CD8-positive, alpha-beta memory T cell (primary cell): Measurements from ENCODE around the gene SEC61A1. TPM values are rescaled to one million over a fixed set of nuclear protein-coding genes. Genes with fewer than 3 reads are reported as not detected.

Source experiments
- CTCF ChIA-PET: fragments of 350-600 bp; sonication (Branson Sonifier 250); formaldehyde crosslinking; loops from one replicate; lab custom pipeline; 2021; ENCODE audit warnings: antibody characterized with exemption; lab: Charles Lee
- POLR2A ChIA-PET: fragments of 350-600 bp; sonication (Branson Sonifier 250); formaldehyde crosslinking; loops from one replicate; lab custom pipeline; 2021; ENCODE audit warnings: antibody characterized with exemption; lab: Charles Lee
- DNase-seq, 5 donors: peaks; one replicate each; pipeline versions ENCODE4 v3.0.0 to v3.0.0-alpha.2; 2020 to 2022; ENCODE audit warnings: mixed read lengths in 1 of 5
- H3K27ac ChIP-seq: one replicate; pipeline ENCODE4 v1.7.0; 2013; ENCODE audit warnings: low read depth, mild to moderate bottlenecking, low read length, moderate library complexity
- H3K27me3 ChIP-seq: 2 replicates; pipeline ENCODE4 v1.7.0; 2013; ENCODE audit warnings: low read length, mild to moderate bottlenecking; ENCODE audit not compliant: insufficient read depth, poor library complexity, severe bottlenecking
- H3K36me3 ChIP-seq: 2 replicates; pipeline ENCODE4 v1.7.0; 2013; ENCODE audit warnings: mild to moderate bottlenecking, low read length, moderate library complexity; ENCODE audit not compliant: insufficient read depth
- H3K4me1 ChIP-seq: 2 replicates; pipeline ENCODE4 v1.7.0; 2013; ENCODE audit warnings: mild to moderate bottlenecking, low read length, moderate library complexity; ENCODE audit not compliant: insufficient read depth
- H3K4me3 ChIP-seq: 2 replicates; pipeline ENCODE4 v1.7.0; 2013; ENCODE audit warnings: mild to moderate bottlenecking, low read length
- H3K9me3 ChIP-seq: 2 replicates; pipeline ENCODE4 v1.7.0; 2013; ENCODE audit warnings: mild to moderate bottlenecking, low read length
- H3K27ac Mint-ChIP-seq, 8 donors: one replicate each; pipeline ENCODE4 v1.8.0; 2020 to 2021; ENCODE audit warnings: mixed read lengths in 8 of 8, mild to moderate bottlenecking in 6 of 8, inconsistent platforms in 3 of 8, moderate library complexity in 3 of 8
- H3K27me3 Mint-ChIP-seq, 2 donors: one replicate each; pipeline ENCODE4 v1.8.0; 2020 to 2021; ENCODE audit warnings: mixed read lengths in 2 of 2, mild to moderate bottlenecking in 1 of 2, moderate library complexity in 1 of 2
- H3K36me3 Mint-ChIP-seq, 3 donors: one replicate each; pipeline ENCODE4 v1.8.0; 2020 to 2021; ENCODE audit warnings: mixed read lengths in 3 of 3, inconsistent platforms in 1 of 3, mild to moderate bottlenecking in 1 of 3
- H3K4me1 Mint-ChIP-seq, 3 donors: one replicate each; pipeline ENCODE4 v1.8.0; 2020 to 2021; ENCODE audit warnings: mixed read lengths in 3 of 3, inconsistent platforms in 1 of 3, mild to moderate bottlenecking in 1 of 3
- H3K4me3 Mint-ChIP-seq, 7 donors: one replicate each; pipeline ENCODE4 v1.8.0; 2020 to 2021; ENCODE audit warnings: mixed read lengths in 7 of 7, mild to moderate bottlenecking in 6 of 7, moderate library complexity in 4 of 7, inconsistent platforms in 2 of 7
- H3K9me3 Mint-ChIP-seq, 5 donors: one replicate each; pipeline ENCODE4 v1.8.0; 2020 to 2022; ENCODE audit warnings: mixed read lengths in 5 of 5, mild to moderate bottlenecking in 3 of 5, moderate library complexity in 2 of 5, inconsistent platforms in 1 of 5
- polyA plus RNA-seq: library from polyadenylated mRNA; unstranded; fragments of 300-500 nt; fragmentation: Illumina TruSeq; gene quantifications from one replicate; pipeline ENCODE4 v1.2.3, GENCODE V29; 2021
- total RNA-seq, 2 experiments: library from RNA; stranded (reverse); gene quantifications; one replicate each; pipeline ENCODE4 v1.2.3, GENCODE V29; 2021

SEC61A1 gene
- total and polyA plus RNA-seq, 3 experiments from 2014 or later, result 176 to 208 (median 200) TPM

GRCh38 chr3:128074851-128075521 is 22.7 kb downstream of the SEC61A1 start:
- Mint-ChIP-seq H3K4me3 (peak overlapping the region; percentile 19 to 72 (median 43)), H3K9me3 (no peaks in the 10 kb centered on the region), H3K27me3 (peaks cover 0 to 5% of the 10 kb centered on the region in 2 donors), H3K36me3 (peaks cover 0 to 56% (median 8%) of the 10 kb centered on the region in 3 donors), H3K27ac (peak overlapping the region in 3 of 8 donors; percentile 43 to 75 (median 66)), H3K4me1 (peaks cover 6 to 21% (median 11%) of the 10 kb centered on the region in 3 donors)
- no peaks in the 10 kb centered on the region for H3K9me3 ChIP-seq
- no peak for DNase-seq
- CTCF ChIA-PET, result interaction anchor here (0.8 to 3.0 kb wide), 8 partner anchors 9 to 59 kb away, joined by 3 to 15 read pairs (median 4); no protein-coding TSS in a partner anchor
- H3K27me3 ChIP-seq, result no peaks in the 10 kb centered on the region
- H3K36me3 ChIP-seq, result peaks cover 12% of the 10 kb centered on the region
- H3K4me3 ChIP-seq, result no peak overlapping the region
- POLR2A ChIA-PET, result interaction anchor here (0.6 kb wide), 1 partner anchor 23 kb away, joined by 3 read pairs; the partner anchor contains the start of gene SEC61A1
- peaks cover 16% of the 10 kb centered on the region for H3K4me1 ChIP-seq
- no peak overlapping the region for H3K27ac ChIP-seq

GRCh38 chr3:128075522-128076482 is 23.6 kb downstream of the SEC61A1 start:
- peaks cover 6 to 19% (median 8%) of the 10 kb centered on the region in 3 donors for H3K4me1 Mint-ChIP-seq
- peak overlapping the region; percentile 20 for H3K27ac ChIP-seq
- ChIA-PET POLR2A (interaction anchor here (0.6 kb wide), 1 partner anchor 24 kb away, joined by 3 read pairs; the partner anchor contains the start of gene SEC61A1), CTCF (interaction anchor here (0.6 to 3.0 kb wide), 11 partner anchors 8 to 246 kb away, joined by 3 to 15 read pairs (median 4); partner anchors contain the start of gene RUVBL1)
- H3K9me3 ChIP-seq, result no peaks in the 10 kb centered on the region
- H3K36me3 Mint-ChIP-seq, result peaks cover 7 to 56% (median 14%) of the 10 kb centered on the region in 3 donors
- H3K9me3 Mint-ChIP-seq, result no peaks in the 10 kb centered on the region
- H3K27ac Mint-ChIP-seq, result peak overlapping the region in 4 of 8 donors; percentile 26 to 66 (median 52)
- peaks cover 6% of the 10 kb centered on the region for H3K36me3 ChIP-seq
- no peaks in the 10 kb centered on the region for H3K27me3 ChIP-seq
- peak overlapping the region; percentile 53 to 85 (median 71) for H3K4me3 Mint-ChIP-seq
- H3K27me3 Mint-ChIP-seq, result peaks cover 0 to 2% of the 10 kb centered on the region in 2 donors
- peak overlapping the region; percentile 55 for H3K4me3 ChIP-seq
- H3K4me1 ChIP-seq, result peaks cover 16% of the 10 kb centered on the region
- DNase-seq, result peak; percentile 78 to 86 (median 82)

DNA sequence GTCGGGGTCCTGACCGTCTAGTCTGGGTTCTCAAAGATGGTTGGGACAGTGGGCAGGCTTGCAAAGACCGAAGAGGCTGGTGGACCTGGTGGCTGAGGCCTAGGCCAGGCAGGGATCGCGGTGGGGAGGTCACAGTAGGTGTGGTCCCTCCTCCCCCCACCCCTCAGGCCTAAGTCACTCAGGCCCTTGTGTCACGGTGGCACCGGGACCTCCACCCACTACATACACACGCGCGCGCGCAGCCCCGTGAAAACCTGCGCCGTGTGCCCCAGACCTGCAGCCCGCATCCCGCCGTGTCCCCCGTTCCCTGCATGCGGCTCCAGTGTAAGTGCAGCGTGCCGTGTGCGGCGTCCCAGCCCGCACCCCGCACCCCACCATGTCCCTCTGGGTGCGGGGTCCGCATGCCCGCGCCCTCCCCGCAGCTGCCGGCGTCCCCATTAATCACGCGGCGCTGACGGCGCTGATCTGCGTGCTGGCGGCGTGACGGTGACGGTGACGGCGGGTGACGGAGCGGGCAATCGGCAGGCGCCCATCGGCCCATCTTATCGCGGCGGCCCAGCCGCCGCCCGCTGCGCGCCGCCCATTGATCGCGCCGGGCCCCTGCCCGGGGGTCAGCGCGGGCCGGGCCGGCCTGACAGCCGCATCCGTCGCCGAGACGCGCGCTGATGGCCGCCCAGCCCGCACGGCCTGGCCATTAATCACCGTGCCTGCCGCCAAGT is 24.4 kb downstream of the SEC61A1 start:
- no peaks in the 10 kb centered on the region for H3K27me3 ChIP-seq
- CTCF ChIA-PET, result interaction anchor here (0.8 to 3.0 kb wide), 7 partner anchors 9 to 245 kb away, joined by 3 to 15 read pairs (median 5); no protein-coding TSS in a partner anchor
- peak overlapping the region; percentile 16 for H3K27ac ChIP-seq
- peaks cover 8 to 56% (median 15%) of the 10 kb centered on the region in 3 donors for H3K36me3 Mint-ChIP-seq
- H3K4me3 ChIP-seq, result peak overlapping the region; percentile 55
- H3K4me3 Mint-ChIP-seq, result peak overlapping the region in 6 of 7 donors; percentile 37 to 73 (median 58)
- H3K4me1 Mint-ChIP-seq, result peaks cover 6 to 19% (median 8%) of the 10 kb centered on the region in 3 donors
- POLR2A ChIA-PET, result no interaction called here
- H3K4me1 ChIP-seq, result peaks cover 16% of the 10 kb centered on the region
- peak in 1 of 5 donors; percentile 43 for DNase-seq
- H3K27me3 Mint-ChIP-seq, result peaks cover 0 to 2% of the 10 kb centered on the region in 2 donors
- no peaks in the 10 kb centered on the region for H3K9me3 ChIP-seq
- no peak overlapping the region for H3K27ac Mint-ChIP-seq
- no peaks in the 10 kb centered on the region for H3K9me3 Mint-ChIP-seq
- H3K36me3 ChIP-seq, result peaks cover 10% of the 10 kb centered on the region

GRCh38 chr3:128077202-128077624 is 25.0 kb downstream of the SEC61A1 start:
- no peak for DNase-seq
- ChIA-PET POLR2A (no interaction called here), CTCF (interaction anchor here (1.0 to 3.0 kb wide), 5 partner anchors 10 to 57 kb away, joined by 3 to 15 read pairs (median 4); no protein-coding TSS in a partner anchor)
- Histone ChIP-seq H3K27me3 (no peaks in the 10 kb centered on the region), H3K4me1 (peaks cover 16% of the 10 kb centered on the region), H3K27ac (peak overlapping the region; percentile 31), H3K36me3 (peaks cover 11% of the 10 kb centered on the region), H3K9me3 (no peaks in the 10 kb centered on the region), H3K4me3 (no peak overlapping the region)
- Mint-ChIP-seq H3K27me3 (peaks cover 0 to 2% of the 10 kb centered on the region in 2 donors), H3K4me3 (peak overlapping the region in 2 of 7 donors; percentile 15 to 17), H3K27ac (no peak overlapping the region), H3K4me1 (peaks cover 6 to 19% (median 8%) of the 10 kb centered on the region in 3 donors), H3K9me3 (no peaks in the 10 kb centered on the region), H3K36me3 (peaks cover 8 to 56% (median 15%) of the 10 kb centered on the region in 3 donors)

GRCh38 chr3:128077665-128078064 is 25.4 kb downstream of the SEC61A1 start:
- Mint-ChIP-seq H3K4me3 (peak overlapping the region in 3 of 7 donors; percentile 20 to 49 (median 29)), H3K27me3 (peaks cover 0 to 2% of the 10 kb centered on the region in 2 donors), H3K36me3 (peaks cover 8 to 56% (median 18%) of the 10 kb centered on the region in 3 donors), H3K9me3 (no peaks in the 10 kb centered on the region), H3K4me1 (peaks cover 6 to 19% (median 8%) of the 10 kb centered on the region in 3 donors), H3K27ac (peak overlapping the region in 1 of 8 donors; percentile 47)
- peak overlapping the region; percentile 31 for H3K27ac ChIP-seq
- ChIA-PET POLR2A (no interaction called here), CTCF (interaction anchor here (1.0 to 3.0 kb wide), 3 partner anchors 9 to 56 kb away, joined by 3 to 15 read pairs (median 4); no protein-coding TSS in a partner anchor)
- no peaks in the 10 kb centered on the region for H3K27me3 ChIP-seq
- DNase-seq, result no peak
- H3K4me3 ChIP-seq, result no peak overlapping the region
- H3K4me1 ChIP-seq, result peaks cover 16% of the 10 kb centered on the region
- no peaks in the 10 kb centered on the region for H3K9me3 ChIP-seq
- H3K36me3 ChIP-seq, result peaks cover 12% of the 10 kb centered on the region

- H3K36me3 ChIP-seq, result peaks cover 18% of the 10 kb centered on the region
- no peak overlapping the region for H3K4me3 ChIP-seq
- H3K4me1 Mint-ChIP-seq, result peaks cover 6 to 19% (median 8%) of the 10 kb centered on the region in 3 donors
- H3K36me3 Mint-ChIP-seq, result peaks cover 8 to 60% (median 22%) of the 10 kb centered on the region in 3 donors
- H3K27ac Mint-ChIP-seq, result peak overlapping the region in 3 of 8 donors; percentile 27 to 75 (median 40)
- H3K27me3 Mint-ChIP-seq, result peaks cover 0 to 4% of the 10 kb centered on the region in 2 donors
- ChIA-PET POLR2A (no interaction called here), CTCF (interaction anchor here (0.9 to 1.6 kb wide), 3 partner anchors 8 to 55 kb away, joined by 3 to 4 read pairs (median 3); no protein-coding TSS in a partner anchor)
- no peaks in the 10 kb centered on the region for H3K9me3 Mint-ChIP-seq
- DNase-seq, result no peak
- peaks cover 16% of the 10 kb centered on the region for H3K4me1 ChIP-seq
- H3K27me3 ChIP-seq, result no peaks in the 10 kb centered on the region
- no peaks in the 10 kb centered on the region for H3K9me3 ChIP-seq
- peak overlapping the region; percentile 31 for H3K27ac ChIP-seq
- H3K4me3 Mint-ChIP-seq, result peak overlapping the region in 1 of 7 donors; percentile 5
These were observed 26.1 kb downstream of the SEC61A1 start for GRCh38 chr3:128078322-128078721.
